Thoracic aorta (tissue), 2 donors: Measurements from ENCODE around the gene AFAP1L2. TPM values are rescaled to one million over a fixed set of nuclear protein-coding genes. Genes with fewer than 3 reads are reported as not detected.

Source experiments
- ATAC-seq: fragments of 150-250 bp; one replicate; pipeline ENCODE4 v1.8.0; 2017; ENCODE audit warnings: low read depth; ENCODE audit not compliant: insufficient number of reproducible peaks, low FRiP score
- DNase-seq: peaks from one replicate; pipeline ENCODE4 v3.0.0-alpha.2; 2020; ENCODE audit warnings: low spot score
- H3K27ac ChIP-seq, 2 donors: fragments of 200-600 bp; sonication (generic); 1 replicate in 1 of 2; 2 replicates in 1 of 2; pipeline ENCODE4 v1.5.1; 2016; ENCODE audit warnings: mild to moderate bottlenecking in 2 of 2, moderate library complexity in 2 of 2
- H3K27me3 ChIP-seq: fragments of 200-600 bp; sonication (generic); replicated peaks from 2 replicates; pipeline ENCODE4 v1.6.0; 2016; ENCODE audit warnings: mild to moderate bottlenecking; ENCODE audit not compliant: insufficient read depth
- H3K36me3 ChIP-seq: fragments of 200-600 bp; sonication (generic); one replicate; pipeline ENCODE4 v1.5.1; 2016
- H3K4me1 ChIP-seq, 2 donors: fragments of 200-600 bp; sonication (generic); 1 replicate in 1 of 2; 2 replicates in 1 of 2; pipeline versions ENCODE4 v1.5.1 to v1.6.0; 2016; ENCODE audit warnings: low read depth in 2 of 2, mild to moderate bottlenecking in 1 of 2; ENCODE audit not compliant: control insufficient read depth in 1 of 2
- H3K4me3 ChIP-seq: fragments of 200-600 bp; sonication (generic); 2 replicates; pipeline ENCODE4 v1.5.1; 2016; ENCODE audit warnings: mild to moderate bottlenecking
- H3K9me3 ChIP-seq: fragments of 200-600 bp; sonication (generic); 2 replicates; pipeline ENCODE4 v1.5.1; 2016
- total RNA-seq, 2 donors: library from RNA; depleted of rRNA; stranded (reverse); fragments of >200 nt; gene quantifications; one replicate each; pipeline versions ENCODE4 v1.1.0 to v1.2.3, GENCODE V29; 2016
- TF ChIP-seq, protein P1 (sequence below): fragments of 200-600 bp; sonication (generic); IDR thresholded peaks from one replicate; pipeline ENCODE4 v1.5.1; 2019; ENCODE audit warnings: antibody characterized with exemption

AFAP1L2 gene
- total RNA-seq, 2 donors from 2014 or later: 7.7 to 13.3 TPM

- H3K4me3 ChIP-seq: no peak overlapping the region
- no peaks in the 10 kb centered on the region for H3K9me3 ChIP-seq
- no peak overlapping the region for H3K27ac ChIP-seq
- no peaks in the 10 kb centered on the region for H3K27me3 ChIP-seq
- TF ChIP-seq, protein P1, sequence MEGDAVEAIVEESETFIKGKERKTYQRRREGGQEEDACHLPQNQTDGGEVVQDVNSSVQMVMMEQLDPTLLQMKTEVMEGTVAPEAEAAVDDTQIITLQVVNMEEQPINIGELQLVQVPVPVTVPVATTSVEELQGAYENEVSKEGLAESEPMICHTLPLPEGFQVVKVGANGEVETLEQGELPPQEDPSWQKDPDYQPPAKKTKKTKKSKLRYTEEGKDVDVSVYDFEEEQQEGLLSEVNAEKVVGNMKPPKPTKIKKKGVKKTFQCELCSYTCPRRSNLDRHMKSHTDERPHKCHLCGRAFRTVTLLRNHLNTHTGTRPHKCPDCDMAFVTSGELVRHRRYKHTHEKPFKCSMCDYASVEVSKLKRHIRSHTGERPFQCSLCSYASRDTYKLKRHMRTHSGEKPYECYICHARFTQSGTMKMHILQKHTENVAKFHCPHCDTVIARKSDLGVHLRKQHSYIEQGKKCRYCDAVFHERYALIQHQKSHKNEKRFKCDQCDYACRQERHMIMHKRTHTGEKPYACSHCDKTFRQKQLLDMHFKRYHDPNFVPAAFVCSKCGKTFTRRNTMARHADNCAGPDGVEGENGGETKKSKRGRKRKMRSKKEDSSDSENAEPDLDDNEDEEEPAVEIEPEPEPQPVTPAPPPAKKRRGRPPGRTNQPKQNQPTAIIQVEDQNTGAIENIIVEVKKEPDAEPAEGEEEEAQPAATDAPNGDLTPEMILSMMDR: no peak
- ATAC-seq (no peak), DNase-seq (no peak)
- peaks cover 14 to 28% of the 10 kb centered on the region in 2 donors for H3K4me1 ChIP-seq
- no peaks in the 10 kb centered on the region for H3K36me3 ChIP-seq
These were observed 4.0 kb upstream of the AFAP1L2 start for GRCh38 chr10:114408112-114408967.

- DNase-seq (no peak), ATAC-seq (no peak)
- TF ChIP-seq, protein P1: no peak
- no peaks in the 10 kb centered on the region for H3K27me3 ChIP-seq
- H3K4me1 ChIP-seq: peaks cover 9 to 28% of the 10 kb centered on the region in 2 donors
- H3K4me3 ChIP-seq: no peak overlapping the region
- H3K36me3 ChIP-seq: no peaks in the 10 kb centered on the region
- no peaks in the 10 kb centered on the region for H3K9me3 ChIP-seq
- no peak overlapping the region for H3K27ac ChIP-seq
These were observed 2.2 kb upstream of the AFAP1L2 start for GRCh38 chr10:114406455-114406854.

DNA sequence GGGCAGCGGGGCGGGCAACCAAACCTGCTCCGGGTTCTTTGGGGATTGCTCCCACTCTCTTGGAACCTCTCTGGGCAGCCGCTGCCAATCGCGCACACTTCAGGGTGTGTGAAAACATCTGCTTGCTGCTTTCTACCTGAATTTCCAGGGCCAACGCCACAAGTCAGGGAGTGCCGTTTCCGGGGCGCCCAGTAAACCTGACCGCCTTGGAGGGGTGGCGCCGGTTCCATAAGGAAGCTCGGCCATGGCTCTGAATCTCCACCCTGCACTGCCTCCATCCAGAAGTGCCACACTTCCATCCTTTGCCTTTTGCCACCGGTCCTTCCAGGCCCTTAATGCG, 679 bp upstream of the AFAP1L2 start:
- Histone ChIP-seq H3K4me1 (peaks cover 9 to 28% of the 10 kb centered on the region in 2 donors), H3K27ac (no peak overlapping the region), H3K9me3 (no peaks in the 10 kb centered on the region), H3K27me3 (no peaks in the 10 kb centered on the region), H3K4me3 (peak overlapping the region; percentile 82), H3K36me3 (no peaks in the 10 kb centered on the region)
- TF ChIP-seq, protein P1: no peak
- DNase-seq (no peak), ATAC-seq (no peak)

GRCh38 chr10:114403541-114404161, 651 bp downstream of the AFAP1L2 start:
- ATAC-seq (no peak), DNase-seq (no peak)
- TF ChIP-seq, protein P1: peak; percentile 14
- no peaks in the 10 kb centered on the region for H3K36me3 ChIP-seq
- no peaks in the 10 kb centered on the region for H3K27me3 ChIP-seq
- H3K4me1 ChIP-seq: peaks cover 9 to 28% of the 10 kb centered on the region in 2 donors
- peak overlapping the region; percentile 82 for H3K4me3 ChIP-seq
- peak overlapping the region in 1 of 2 donors; percentile 53 for H3K27ac ChIP-seq
- no peaks in the 10 kb centered on the region for H3K9me3 ChIP-seq

GRCh38 chr10:114402871-114403540, 1.3 kb downstream of the AFAP1L2 start:
- H3K4me1 ChIP-seq: peaks cover 9 to 28% of the 10 kb centered on the region in 2 donors
- no peaks in the 10 kb centered on the region for H3K27me3 ChIP-seq
- TF ChIP-seq, protein P1: no peak
- peak overlapping the region in 1 of 2 donors; percentile 53 for H3K27ac ChIP-seq
- ATAC-seq (no peak), DNase-seq (no peak)
- H3K4me3 ChIP-seq: peak overlapping the region; percentile 82
- H3K36me3 ChIP-seq: no peaks in the 10 kb centered on the region
- H3K9me3 ChIP-seq: no peaks in the 10 kb centered on the region
